Effector memory CD8-positive, alpha-beta T cell (primary cell): ENCODE results near the gene ASXL1.
"Not testable (repeated sequence)": the region's sequence is repeated elsewhere in the genome, so short reads cannot be mapped to it uniquely, and the experiment has no call there.

Experiments used
- ATAC-seq: fragments of 150-1000 bp; cut with Tn5 transposase; replicated peaks from 2 replicates; pipeline ENCODE4 v1.10.0; 2021; ENCODE audit warnings: mild to moderate bottlenecking, moderate library complexity
- DNase-seq, 3 experiments: peaks; one replicate each; pipeline ENCODE4 v3.0.0; 2021
- H3K27ac Mint-ChIP-seq, 2 donors: one replicate each; pipeline ENCODE4 v1.8.0; 2022; ENCODE audit warnings: mild to moderate bottlenecking in 2 of 2, mixed read lengths in 2 of 2, moderate library complexity in 2 of 2
- H3K27me3 Mint-ChIP-seq, 2 donors: one replicate each; pipeline ENCODE4 v1.8.0; 2022; ENCODE audit warnings: mixed read lengths in 2 of 2
- H3K36me3 Mint-ChIP-seq: one replicate; pipeline ENCODE4 v1.8.0; 2022; ENCODE audit warnings: mild to moderate bottlenecking, moderate library complexity, mixed read lengths; ENCODE audit not compliant: insufficient read depth
- H3K4me1 Mint-ChIP-seq, 2 donors: one replicate each; pipeline ENCODE4 v1.8.0; 2022; ENCODE audit warnings: low read depth in 2 of 2, mixed read lengths in 2 of 2
- H3K4me3 Mint-ChIP-seq, 2 donors: one replicate each; pipeline ENCODE4 v1.8.0; 2022; ENCODE audit warnings: mild to moderate bottlenecking in 2 of 2, mixed read lengths in 2 of 2, moderate library complexity in 2 of 2
- H3K9me3 Mint-ChIP-seq, 2 donors: one replicate each; pipeline ENCODE4 v1.8.0; 2022; ENCODE audit warnings: mixed read lengths in 2 of 2

The ASXL1 gene

GRCh38 chr20:32359633-32360332 lies 1.7 kb downstream of the ASXL1 start:
- ATAC-seq (no peak), DNase-seq (peak; percentile 11 to 26 (median 22))
- peak overlapping the region; percentile 70 to 93 for H3K27ac Mint-ChIP-seq
- H3K36me3 Mint-ChIP-seq, result peaks cover 19% of the 10 kb centered on the region
- no peaks in the 10 kb centered on the region for H3K27me3 Mint-ChIP-seq
- peaks cover 42 to 54% of the 10 kb centered on the region in 2 donors for H3K4me1 Mint-ChIP-seq
- H3K4me3 Mint-ChIP-seq, result peak overlapping the region; percentile 87 to 96
- H3K9me3 Mint-ChIP-seq, result no peaks in the 10 kb centered on the region

GRCh38 chr20:32360333-32360634 lies 2.2 kb downstream of the ASXL1 start:
- no peaks in the 10 kb centered on the region for H3K9me3 Mint-ChIP-seq
- H3K4me3 Mint-ChIP-seq, result peak overlapping the region; percentile 87 to 96
- peaks cover 19% of the 10 kb centered on the region for H3K36me3 Mint-ChIP-seq
- no peaks in the 10 kb centered on the region for H3K27me3 Mint-ChIP-seq
- ATAC-seq (no peak), DNase-seq (no peak)
- H3K27ac Mint-ChIP-seq, result peak overlapping the region; percentile 70 to 93
- peaks cover 45 to 59% of the 10 kb centered on the region in 2 donors for H3K4me1 Mint-ChIP-seq

- DNase-seq (no peak), ATAC-seq (no peak)
- peak overlapping the region; percentile 70 to 93 for H3K27ac Mint-ChIP-seq
- peaks cover 60 to 78% of the 10 kb centered on the region in 2 donors for H3K4me1 Mint-ChIP-seq
- peak overlapping the region; percentile 87 to 96 for H3K4me3 Mint-ChIP-seq
- H3K36me3 Mint-ChIP-seq, result peaks cover 34% of the 10 kb centered on the region
- H3K9me3 Mint-ChIP-seq, result no peaks in the 10 kb centered on the region
- H3K27me3 Mint-ChIP-seq, result no peaks in the 10 kb centered on the region
Measured at GRCh38 chr20:32362901-32363364, 4.8 kb downstream of the ASXL1 start.

GRCh38 chr20:32363492-32363891 lies 5.4 kb downstream of the ASXL1 start:
- H3K4me3 Mint-ChIP-seq, result peak overlapping the region; percentile 87 to 96
- no peaks in the 10 kb centered on the region for H3K27me3 Mint-ChIP-seq
- peak overlapping the region; percentile 70 to 93 for H3K27ac Mint-ChIP-seq
- no peak for ATAC-seq
- peaks cover 29% of the 10 kb centered on the region for H3K36me3 Mint-ChIP-seq
- H3K4me1 Mint-ChIP-seq, result peaks cover 60 to 81% of the 10 kb centered on the region in 2 donors
- DNase-seq, result no peak
- H3K9me3 Mint-ChIP-seq, result no peaks in the 10 kb centered on the region

GRCh38 chr20:32364554-32365208 lies 6.5 kb downstream of the ASXL1 start:
- H3K36me3 Mint-ChIP-seq, result peaks cover 32% of the 10 kb centered on the region

DNA sequence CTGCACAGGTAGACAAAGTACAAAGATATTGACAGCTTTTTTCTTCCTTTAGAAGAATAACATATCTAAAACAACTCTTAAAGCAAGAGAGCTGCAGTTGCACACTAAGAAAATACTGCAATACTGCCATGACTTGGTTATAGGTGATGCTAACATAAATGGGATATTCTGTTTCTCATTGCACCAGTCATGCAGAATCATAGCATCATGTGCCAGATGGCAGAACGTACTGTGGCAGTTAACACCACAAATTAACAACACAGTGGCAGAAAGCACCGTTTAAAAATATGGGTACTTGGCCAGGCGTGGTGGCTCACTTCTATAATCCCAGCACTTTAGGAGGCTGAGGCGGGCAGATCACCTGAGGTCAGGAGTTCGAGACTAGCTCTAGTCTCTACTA lies 7.4 kb downstream of the ASXL1 start:
- H3K4me3 Mint-ChIP-seq, result peak overlapping the region in 1 of 2 donors; percentile 0
- H3K9me3 Mint-ChIP-seq, result no peaks in the 10 kb centered on the region
- peak; percentile 18 for ATAC-seq
- H3K4me1 Mint-ChIP-seq, result peaks cover 50 to 67% of the 10 kb centered on the region in 2 donors
- H3K36me3 Mint-ChIP-seq, result peaks cover 41% of the 10 kb centered on the region
- DNase-seq, result no peak
- peak overlapping the region in 1 of 2 donors; percentile 67 for H3K27ac Mint-ChIP-seq
- no peaks in the 10 kb centered on the region for H3K27me3 Mint-ChIP-seq

More at GRCh38 chr20:32364554-32365208, 6.5 kb downstream of the ASXL1 start:
- no peaks in the 10 kb centered on the region for H3K27me3 Mint-ChIP-seq
- H3K9me3 Mint-ChIP-seq, result no peaks in the 10 kb centered on the region
- no peak for DNase-seq
- no peak for ATAC-seq
- H3K4me1 Mint-ChIP-seq, result peaks cover 55 to 76% of the 10 kb centered on the region in 2 donors
- peak overlapping the region; percentile 67 to 70 for H3K27ac Mint-ChIP-seq
- peak overlapping the region in 1 of 2 donors; percentile 6 for H3K4me3 Mint-ChIP-seq

- no peaks in the 10 kb centered on the region for H3K9me3 Mint-ChIP-seq
- H3K36me3 Mint-ChIP-seq, result peaks cover 48% of the 10 kb centered on the region
- peaks cover 48 to 66% of the 10 kb centered on the region in 2 donors for H3K4me1 Mint-ChIP-seq
- H3K27ac Mint-ChIP-seq, result peak overlapping the region; percentile 52 to 66
- ATAC-seq (no peak), DNase-seq (no peak)
- H3K27me3 Mint-ChIP-seq, result no peaks in the 10 kb centered on the region
- peak overlapping the region in 1 of 2 donors; percentile 37 for H3K4me3 Mint-ChIP-seq
Measured at GRCh38 chr20:32366380-32366779, 8.2 kb downstream of the ASXL1 start.

DNA sequence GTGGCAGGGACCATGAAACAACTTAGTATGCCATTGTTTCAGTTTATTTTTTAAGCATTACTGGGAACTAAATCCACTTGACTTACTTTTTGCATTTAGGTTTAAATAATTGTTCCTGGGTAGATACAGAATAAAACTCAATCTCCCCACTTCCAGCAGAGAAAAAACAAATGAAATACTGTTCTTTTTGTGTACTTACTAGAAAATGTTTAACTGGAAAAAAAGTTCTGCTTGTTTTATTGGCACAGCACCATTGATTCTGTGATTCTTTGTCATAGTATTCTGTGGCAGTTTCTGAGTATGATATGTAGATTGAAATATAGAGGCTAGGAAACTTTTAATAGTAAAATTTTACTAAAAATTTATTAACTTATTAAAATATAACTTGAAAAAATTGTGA lies 10.2 kb downstream of the ASXL1 start:
- H3K27ac Mint-ChIP-seq, result peak overlapping the region; percentile 56 to 66
- no peaks in the 10 kb centered on the region for H3K27me3 Mint-ChIP-seq
- no peaks in the 10 kb centered on the region for H3K9me3 Mint-ChIP-seq
- ATAC-seq, result no peak
- no peak overlapping the region for H3K4me3 Mint-ChIP-seq
- H3K4me1 Mint-ChIP-seq, result peaks cover 32 to 46% of the 10 kb centered on the region in 2 donors
- DNase-seq, result no peak
- H3K36me3 Mint-ChIP-seq, result peaks cover 62% of the 10 kb centered on the region

GRCh38 chr20:32368925-32369324 lies 10.8 kb downstream of the ASXL1 start:
- H3K27me3 Mint-ChIP-seq, result no peaks in the 10 kb centered on the region
- H3K36me3 Mint-ChIP-seq, result peaks cover 66% of the 10 kb centered on the region
- no peaks in the 10 kb centered on the region for H3K9me3 Mint-ChIP-seq
- H3K4me3 Mint-ChIP-seq, result no peak overlapping the region
- no peak for ATAC-seq
- no peak for DNase-seq
- peaks cover 27 to 41% of the 10 kb centered on the region in 2 donors for H3K4me1 Mint-ChIP-seq
- H3K27ac Mint-ChIP-seq, result peak overlapping the region in 1 of 2 donors; percentile 56

- Mint-ChIP-seq H3K27ac (no peak overlapping the region), H3K27me3 (no peaks in the 10 kb centered on the region), H3K36me3 (peaks cover 77% of the 10 kb centered on the region), H3K4me3 (no peak overlapping the region), H3K4me1 (peaks cover 16 to 25% of the 10 kb centered on the region in 2 donors), H3K9me3 (no peaks in the 10 kb centered on the region)
- ATAC-seq (no peak), DNase-seq (no peak)
Measured at GRCh38 chr20:32370897-32371296, 12.8 kb downstream of the ASXL1 start.

- Mint-ChIP-seq H3K4me3 (no peak overlapping the region), H3K4me1 (peaks cover 0 to 7% of the 10 kb centered on the region in 2 donors), H3K36me3 (peaks cover 37% of the 10 kb centered on the region), H3K27ac (peak overlapping the region; percentile 15 to 16), H3K27me3 (no peaks in the 10 kb centered on the region), H3K9me3 (no peaks in the 10 kb centered on the region)
- no peak for ATAC-seq
- no peak for DNase-seq
Measured at GRCh38 chr20:32378461-32378860, 20.3 kb downstream of the ASXL1 start.

DNA sequence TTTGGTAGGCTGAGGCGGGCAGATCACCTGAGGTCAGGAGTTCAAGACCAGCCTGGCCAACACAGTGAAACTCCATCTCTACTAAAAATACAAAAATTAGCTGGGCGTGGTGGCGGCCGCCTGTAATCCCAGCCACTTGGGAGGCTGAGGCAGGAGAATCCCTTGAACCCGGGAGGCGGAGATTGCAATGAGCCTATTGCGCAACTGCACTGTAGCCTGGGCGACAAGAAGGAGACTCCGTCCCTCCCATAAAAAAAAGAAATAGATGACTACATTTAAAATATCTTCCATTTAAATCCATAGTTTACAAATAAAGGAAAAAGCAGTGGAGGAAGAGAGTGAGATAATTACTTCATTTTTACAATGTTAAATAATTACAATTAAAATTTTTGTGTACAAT lies 21.9 kb downstream of the ASXL1 start:
- not testable (repeated sequence) for H3K9me3 Mint-ChIP-seq, ATAC-seq, H3K27me3 Mint-ChIP-seq, H3K4me3 Mint-ChIP-seq, DNase-seq
- H3K4me1 Mint-ChIP-seq, result peaks cover 14 to 16% of the 10 kb centered on the region in 2 donors
- H3K27ac Mint-ChIP-seq, result peak overlapping the region in 1 of 2 donors; percentile 29
- peaks cover 34% of the 10 kb centered on the region for H3K36me3 Mint-ChIP-seq

DNA sequence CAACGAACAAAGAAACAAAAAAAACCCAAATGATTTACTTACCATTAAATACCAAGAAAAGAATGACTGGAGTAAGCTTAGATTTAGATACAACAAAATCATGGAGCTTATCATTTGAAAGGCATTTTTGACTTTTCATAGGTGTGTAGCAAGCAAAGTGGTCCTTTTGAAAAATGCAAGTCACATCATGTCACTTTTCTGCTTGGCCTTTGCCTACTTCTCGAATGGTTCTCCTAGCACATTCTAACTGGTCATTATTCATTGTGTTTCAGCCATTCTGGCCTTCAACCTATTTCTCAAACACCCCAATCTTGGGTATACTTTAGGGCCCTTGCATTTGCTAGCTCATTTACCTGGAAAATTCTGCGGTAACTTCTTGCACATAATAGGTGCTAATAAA lies 22.6 kb downstream of the ASXL1 start:
- Mint-ChIP-seq H3K4me1 (peaks cover 18 to 21% of the 10 kb centered on the region in 2 donors), H3K4me3 (no peak overlapping the region), H3K9me3 (no peaks in the 10 kb centered on the region), H3K27ac (peak overlapping the region; percentile 25 to 29), H3K27me3 (no peaks in the 10 kb centered on the region), H3K36me3 (peaks cover 27% of the 10 kb centered on the region)
- ATAC-seq (no peak), DNase-seq (no peak)
